Measurements from ENCODE around the gene KLF15. TPM values are rescaled to one million over a fixed set of nuclear protein-coding genes. Genes with fewer than 3 reads are reported as not detected.

The KLF15 gene
- total and polyA plus RNA-seq, 2 of the 4 experiments (the other 2 are of a cell fraction): 0.18 to 0.24 TPM

DNA sequence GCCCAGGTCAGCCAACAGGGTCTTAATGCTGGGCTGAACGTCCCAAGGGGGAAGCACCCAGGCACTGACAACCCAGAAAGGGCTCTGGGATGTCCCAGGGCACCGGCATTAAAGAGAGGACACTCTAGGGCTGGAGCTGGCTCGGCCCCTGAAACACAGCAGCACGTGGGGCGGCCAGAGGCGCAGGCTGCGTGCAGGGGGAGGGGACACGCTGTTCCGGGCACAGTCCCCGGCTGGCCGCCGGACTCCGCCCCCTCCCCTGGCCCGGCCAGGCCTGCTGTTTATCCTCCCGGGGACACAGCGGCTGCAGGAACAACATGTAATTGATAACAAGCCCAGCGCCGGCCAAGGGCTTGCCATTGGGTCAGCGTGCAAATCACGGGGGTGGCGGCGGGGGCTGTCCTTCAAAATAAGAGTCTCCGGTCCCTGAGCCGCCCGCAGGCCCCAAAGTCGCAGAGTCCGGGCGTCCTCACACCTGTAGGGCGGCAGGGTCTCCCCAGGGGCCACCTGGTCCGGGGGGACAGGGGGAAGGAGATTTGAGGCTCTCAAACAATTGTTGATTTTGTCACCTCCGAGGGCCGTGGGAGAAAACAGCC is 1.3 kb downstream of the KLF15 start:
- Histone ChIP-seq H3K18ac (ENCODE audit: low read depth, low read length) (no peak overlapping the region), H2BK120ac (ENCODE audit: low read depth, low read length) (no peak overlapping the region), H2AFZ (replicated peaks; ENCODE audit: low read length, poor library complexity) (peak overlapping the region; percentile 68), H2AK5ac (ENCODE audit: low read depth, low read length) (no peak overlapping the region), H3K9ac (ENCODE audit: low read depth, low read length) (no peak overlapping the region), H2BK5ac (ENCODE audit: low read depth, low read length, poor library complexity, severe bottlenecking) (no peak overlapping the region), H3K56ac (ENCODE audit: extremely low read depth, insufficient read depth, low read length) (no peak overlapping the region), H3K9me1 (ENCODE audit: insufficient read depth, low read length) (no peaks in the 10 kb centered on the region), H3K79me1 (ENCODE audit: low read depth in 1 of 2, low read length in 2 of 2) (no peaks in the 10 kb centered on the region), H3K36me3 (ENCODE audit: control insufficient read depth, insufficient read depth, low read length) (peaks cover 1% of the 10 kb centered on the region; the same call in 1 of the 2 replicates), H3K23ac (ENCODE audit: low read depth, low read length) (0 out of 2 replicates have a peak overlapping the region, but pooled peaks have one; percentile 10), H3K27ac (ENCODE audit: insufficient read depth, low read length) (no peak overlapping the region), H2AK9ac (replicated peaks; ENCODE audit: low read depth, low read length, poor library complexity) (peak overlapping the region; percentile 22), H3K4ac (ENCODE audit: low read depth, low read length) (no peak overlapping the region), H3K9me3 (ENCODE audit: control insufficient read depth, insufficient read depth, low read length) (peaks cover 2% of the 10 kb centered on the region; the same call in 1 of the 2 replicates), H4K20me1 (ENCODE audit: insufficient read depth, low read length) (no peaks in the 10 kb centered on the region; the same call in 1 of the 2 replicates), H3K14ac (replicated peaks; ENCODE audit: low read depth, low read length) (no peak overlapping the region), H3K4me2 (ENCODE audit: low read depth, low read length) (peak overlapping the region; percentile 86), H2BK15ac (ENCODE audit: low read depth, low read length) (no peak overlapping the region), H4K8ac (ENCODE audit: low read depth in 2 of 2, low read length in 2 of 2) (0 out of 4 replicates have a peak overlapping the region, but pooled peaks of 1 of the 2 experiments have one; percentile 40), H2BK20ac (ENCODE audit: low read depth, low read length) (no peak overlapping the region), H3K27me3 (ENCODE audit: control insufficient read depth, insufficient read depth, low read length) (peaks cover 28% of the 10 kb centered on the region), H4K91ac (ENCODE audit: insufficient read depth, low read depth, low read length) (no peak overlapping the region), H4K5ac (ENCODE audit: low read depth, low read length) (no peak overlapping the region), H3K4me1 (ENCODE audit: control insufficient read depth, insufficient read depth, low read length) (peaks cover 3% of the 10 kb centered on the region; the same call in 1 of the 2 replicates), H3K4me3 (ENCODE audit: insufficient read depth, low read depth, low read length) (peak overlapping the region; percentile 33)
- CTCF ChIA-PET: no interaction called here
- dilution Hi-C loops (cut with HindIII; ENCODE audit: low sequenced_read_pairs, unreplicated experiment): no loop called here
- 3% methylated on average over 10 of the region's 32 CpGs; no CpG with 5 or more reads in 1 of the 2 experiments for WGBS, 2 experiments (ENCODE audit: extremely low coverage in 2 of 2, insufficient read length in 1 of 2)
- intact Hi-C loops (cut with micrococcal nuclease): loop anchor here (1.0 kb wide), 2 partner anchors 89 to 143 kb away; no protein-coding TSS in a partner anchor
- ATAC-seq (ENCODE audit: low read depth) (peak; percentile 73), DNase-seq (peak; percentile 52)
- POLR2A ChIA-PET (ENCODE audit: unreplicated experiment): no interaction called here
- TF ChIP-seq BHLHE40 (IDR thresholded peaks at IDR 0.05; ENCODE audit: low read depth, low read length) (peak; percentile 47; the same call in 1 of the 2 replicates), POLR2A (IDR thresholded peaks at IDR 0.05; ENCODE audit: low read depth, low read length) (no peak), MXI1 (IDR thresholded peaks at IDR 0.05; ENCODE audit: borderline replicate concordance, low read depth, low read length) (peak; percentile 67; the same call in 1 of the 2 replicates)
- TF ChIP-seq, protein P1, sequence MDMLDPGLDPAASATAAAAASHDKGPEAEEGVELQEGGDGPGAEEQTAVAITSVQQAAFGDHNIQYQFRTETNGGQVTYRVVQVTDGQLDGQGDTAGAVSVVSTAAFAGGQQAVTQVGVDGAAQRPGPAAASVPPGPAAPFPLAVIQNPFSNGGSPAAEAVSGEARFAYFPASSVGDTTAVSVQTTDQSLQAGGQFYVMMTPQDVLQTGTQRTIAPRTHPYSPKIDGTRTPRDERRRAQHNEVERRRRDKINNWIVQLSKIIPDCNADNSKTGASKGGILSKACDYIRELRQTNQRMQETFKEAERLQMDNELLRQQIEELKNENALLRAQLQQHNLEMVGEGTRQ (IDR thresholded peaks at IDR 0.05; ENCODE audit: low read depth, low read length): peak; percentile 79
- BruUV-seq (replicated peaks): no TSS peak
- in situ Hi-C loops (cut with MboI; ENCODE audit: low sequenced_read_pairs): no loop called here
